ENCODE results near the gene EML2.
"Not testable (repeated sequence)": the region's sequence is repeated elsewhere in the genome, so short reads cannot be mapped to it uniquely, and the experiment has no call there.

Gene EML2

DNA sequence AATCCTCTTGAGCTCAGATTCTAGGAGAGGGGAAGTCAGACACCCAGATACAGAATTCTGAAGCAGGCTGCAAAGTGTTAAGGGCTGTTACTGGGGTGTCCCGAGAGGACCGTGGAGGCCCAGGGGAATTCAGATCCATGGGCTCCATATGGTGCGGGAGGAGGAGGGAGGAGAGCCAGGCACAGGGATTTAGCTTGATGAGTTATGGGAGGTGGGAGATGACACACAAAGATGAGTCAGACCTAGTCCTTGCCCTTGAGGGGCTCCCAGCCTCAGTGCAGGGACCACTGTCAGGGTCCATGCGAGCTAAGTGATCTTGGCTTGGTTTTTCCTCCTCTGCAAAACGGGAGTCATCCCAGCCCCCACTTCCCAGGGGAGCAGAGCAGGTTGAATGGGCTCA, 14.4 kb upstream of the EML2 start:
- no peak for DNase-seq (ENCODE audit: low read depth, low spot score)
- no peak overlapping the region for H3K27ac ChIP-seq

DNA sequence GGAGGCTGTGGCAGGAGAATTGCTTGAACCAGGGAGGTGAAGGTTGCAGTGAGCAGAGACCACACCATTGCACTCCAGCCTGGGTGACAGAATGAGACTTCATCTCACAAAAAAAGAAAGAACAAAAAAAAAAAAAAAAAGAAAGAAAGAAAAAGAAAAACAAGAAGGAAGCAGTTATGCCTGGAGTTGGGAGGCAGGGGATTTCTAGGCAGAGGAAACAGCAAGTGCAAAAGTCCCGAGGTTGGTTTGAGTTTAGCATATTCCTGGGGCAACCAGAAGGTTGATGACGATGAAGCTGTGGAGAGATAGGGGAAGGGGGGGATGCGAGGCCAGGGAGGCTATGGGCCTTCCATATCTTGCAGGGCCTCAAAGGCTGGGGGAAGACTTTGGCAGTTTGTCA, 11.5 kb upstream of the EML2 start:
- no peak for DNase-seq (ENCODE audit: low read depth, low spot score)
- no peak overlapping the region for H3K27ac ChIP-seq

DNA sequence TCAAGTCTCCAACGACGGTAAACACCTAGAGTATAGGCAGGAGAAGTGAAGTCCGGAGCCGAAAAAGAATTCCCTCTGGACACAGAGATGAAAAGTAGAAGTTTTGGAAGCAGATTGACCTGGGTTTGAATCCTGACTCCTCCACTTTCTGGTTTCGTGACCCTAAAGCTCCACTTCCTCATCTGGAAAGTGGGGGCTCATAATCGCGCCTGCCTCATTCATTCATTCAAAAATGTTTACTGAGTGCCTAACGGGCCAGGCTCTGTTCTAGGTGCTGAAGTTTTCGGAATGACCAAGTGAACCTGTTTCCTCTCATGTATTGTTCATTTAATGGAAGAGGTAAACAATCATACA, 7.1 kb upstream of the EML2 start:
- no peak for DNase-seq (ENCODE audit: low read depth, low spot score)
- no peak overlapping the region for H3K27ac ChIP-seq

DNA sequence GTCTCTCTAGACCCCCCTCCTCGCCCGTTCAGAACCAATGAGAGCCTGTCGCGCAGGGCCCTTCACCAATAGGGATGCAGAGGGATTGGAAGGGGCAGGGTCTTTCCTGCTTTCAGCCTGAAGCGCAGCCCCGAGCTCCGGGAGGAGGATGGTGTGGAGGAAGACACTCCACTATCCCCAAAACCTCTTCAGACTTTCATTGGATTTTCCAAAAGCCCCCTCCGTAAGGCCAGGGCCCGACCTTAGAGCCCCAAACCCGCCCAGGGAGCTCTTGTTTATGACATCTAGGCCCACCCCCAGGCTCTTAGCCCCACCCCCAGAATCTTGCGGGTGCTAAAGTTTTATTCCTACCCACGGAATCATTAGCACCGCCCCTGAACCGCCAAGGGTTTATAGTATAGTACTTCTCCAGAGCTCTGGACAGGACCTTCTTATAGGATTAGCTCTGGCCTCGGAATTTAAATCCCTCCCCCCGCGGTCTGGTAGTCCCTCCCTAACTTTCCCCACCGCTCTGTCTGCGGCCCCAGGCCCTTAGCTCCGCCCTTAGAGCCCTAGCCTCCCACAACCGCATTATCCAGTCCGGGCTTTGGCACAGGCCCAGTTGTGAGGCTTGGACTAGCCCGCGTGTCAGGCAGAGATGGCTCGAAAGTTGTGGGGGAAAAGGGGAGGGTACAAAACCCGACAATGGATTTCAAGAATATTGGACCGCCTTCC, 6.6 kb upstream of the EML2 start:
- H3K27ac ChIP-seq: no peak overlapping the region
- no peak for DNase-seq (ENCODE audit: low read depth, low spot score)

DNA sequence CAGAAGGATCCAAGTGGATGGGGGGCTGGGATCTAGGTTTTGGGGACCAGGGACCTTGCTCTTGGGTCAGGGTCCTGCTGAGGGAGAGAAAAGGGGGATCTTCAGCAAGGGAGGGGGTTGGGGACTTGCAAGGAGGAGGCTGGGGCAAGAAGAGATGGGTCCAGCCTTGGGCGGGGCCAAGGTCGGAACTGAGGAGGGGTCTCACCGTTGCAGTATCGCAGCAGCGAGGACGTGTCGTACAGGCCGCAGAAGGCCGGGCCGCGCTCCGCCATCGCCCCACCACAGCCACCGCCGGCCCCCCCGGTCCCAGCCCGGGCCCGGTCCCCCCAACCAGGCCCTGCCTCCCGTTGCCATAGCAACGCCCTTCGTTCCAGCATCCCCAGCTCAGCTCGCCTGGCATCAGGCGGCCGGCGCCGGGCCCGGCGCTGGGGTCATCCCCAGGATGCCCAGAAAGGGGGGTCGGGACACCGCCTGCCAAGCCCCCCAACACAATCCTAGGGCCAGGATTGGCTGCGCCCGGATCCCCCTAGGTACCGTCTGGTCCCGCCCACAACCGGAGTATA, 6.0 kb upstream of the EML2 start:
- no peak for DNase-seq (ENCODE audit: low read depth, low spot score)

DNA sequence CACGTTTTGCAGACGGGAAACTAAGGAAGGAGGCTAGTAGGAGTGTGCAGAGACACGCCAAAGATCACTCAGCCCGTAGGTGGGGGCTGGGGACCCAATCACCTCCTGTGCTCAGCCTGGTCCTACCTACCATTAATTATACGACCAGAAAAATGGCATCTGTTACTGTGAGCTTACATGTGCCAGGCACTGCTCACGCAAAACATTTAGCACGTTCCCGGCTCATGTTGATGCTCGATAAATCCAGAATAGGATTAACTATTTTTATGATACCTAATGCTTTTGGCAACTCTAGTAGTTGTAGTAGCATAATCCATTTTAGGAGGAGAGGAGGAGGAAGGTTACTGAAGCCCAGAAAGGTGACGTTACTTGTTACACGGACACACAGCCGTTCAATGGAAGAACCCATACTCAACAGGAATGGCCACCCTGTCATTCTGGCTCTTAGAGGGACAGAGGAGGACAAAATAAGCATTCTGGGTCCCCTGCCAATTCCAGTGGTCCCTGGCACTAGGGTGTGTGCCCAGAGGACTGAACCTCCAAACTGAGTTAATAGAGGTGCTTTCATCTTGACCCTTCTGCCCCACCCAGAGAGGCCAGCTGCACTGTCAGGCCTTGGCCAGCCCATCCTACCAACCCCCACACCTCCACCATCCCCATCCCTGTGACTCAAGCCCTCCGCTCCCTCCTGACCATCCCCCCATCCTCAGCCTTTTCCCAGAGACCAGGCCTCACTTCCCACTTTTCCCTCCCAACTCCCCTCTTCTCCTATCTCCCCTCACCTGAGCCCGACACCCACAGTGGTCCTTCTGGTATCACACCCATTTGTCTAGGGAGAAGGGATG, 5.0 kb upstream of the EML2 start:
- no peak overlapping the region for H3K27ac ChIP-seq
- no peak for DNase-seq (ENCODE audit: low read depth, low spot score)

More for the DNA sequence above, 6.0 kb upstream of the EML2 start:
- H3K27ac ChIP-seq: no peak overlapping the region

DNA sequence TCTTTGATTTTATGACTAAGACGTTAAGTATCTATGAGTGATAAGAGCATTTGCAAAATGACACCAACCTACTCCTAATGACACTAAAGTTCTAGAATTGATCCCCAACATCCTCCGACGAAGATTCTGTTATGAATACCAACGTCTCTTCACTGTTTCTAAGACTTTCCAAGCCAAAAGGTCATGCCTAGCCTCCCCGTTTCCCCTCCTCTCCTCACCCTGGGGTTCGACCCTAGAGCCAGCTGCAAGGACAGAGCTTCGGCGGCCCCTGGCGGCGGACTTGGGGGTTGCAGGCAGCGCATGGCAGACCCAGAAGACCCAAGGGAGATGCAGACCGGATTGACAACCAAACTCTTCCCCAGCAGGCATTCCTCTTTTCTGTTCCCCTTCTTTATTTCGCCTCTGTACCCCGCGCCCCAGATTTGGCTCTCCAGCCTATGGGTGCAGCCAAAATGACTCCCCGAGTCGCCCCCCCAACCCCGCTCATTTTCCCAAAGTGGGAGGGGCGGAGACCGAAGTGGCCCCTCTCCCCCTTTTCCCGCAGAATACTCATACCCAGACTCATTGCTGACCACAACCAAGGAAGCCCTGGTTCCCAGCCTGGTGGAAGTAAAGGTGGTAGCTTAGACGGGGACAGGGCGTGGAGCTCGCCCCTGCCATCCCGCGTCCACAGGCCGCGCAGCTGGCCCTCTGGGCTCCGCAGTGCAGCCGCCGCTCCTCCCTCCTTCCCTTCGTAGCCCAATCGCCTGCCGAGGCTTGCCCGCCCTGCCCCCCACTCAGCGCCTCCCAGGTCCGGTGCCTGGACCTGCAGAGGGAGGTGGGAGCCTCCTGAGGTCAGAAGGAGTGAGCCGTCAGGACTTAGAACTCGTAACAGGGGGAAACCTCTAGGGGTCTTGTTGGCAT, 4.1 kb upstream of the EML2 start:
- DNase-seq (ENCODE audit: low read depth, low spot score): no peak
- peak overlapping the region; percentile 81 for H3K27ac ChIP-seq

DNA sequence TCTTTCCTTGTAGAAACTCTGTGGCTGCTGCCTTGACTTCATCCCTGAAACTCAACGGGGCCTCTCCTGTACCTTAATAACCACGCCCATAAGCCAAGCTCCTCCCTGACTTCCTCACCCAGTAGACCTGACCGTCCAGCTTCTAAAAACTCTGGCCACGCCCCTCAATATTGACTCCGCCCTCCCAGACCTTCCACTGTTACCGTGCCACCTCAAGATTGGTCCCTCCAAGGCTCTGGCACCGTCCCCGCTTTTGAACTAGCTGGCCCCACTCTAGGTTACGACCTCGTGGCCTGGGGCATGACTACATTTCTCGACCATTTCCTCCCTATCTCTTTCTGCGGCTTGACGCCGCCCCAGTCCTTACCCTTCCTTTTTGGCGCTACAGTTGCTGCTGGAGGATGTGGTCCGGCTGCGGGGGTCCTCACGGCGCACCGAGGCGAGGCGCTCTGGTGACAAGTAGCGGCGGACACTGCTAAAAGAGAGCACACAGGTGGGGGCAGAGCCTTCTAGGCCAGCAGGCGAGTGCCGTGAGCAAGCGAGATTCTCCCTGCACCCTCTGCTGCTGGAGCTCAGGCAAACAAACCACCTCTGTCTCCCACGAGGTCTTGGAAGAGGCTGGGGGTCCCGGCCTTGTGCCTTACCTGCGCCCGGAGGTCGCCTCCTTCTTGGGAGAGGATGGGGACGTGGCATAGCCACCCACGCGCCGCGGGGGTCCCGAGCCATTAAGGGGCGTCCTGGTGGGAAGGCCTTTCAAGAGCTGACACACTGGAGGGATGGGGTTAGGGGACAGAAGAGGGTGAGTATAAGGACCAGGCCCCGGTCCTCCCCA, 2.3 kb upstream of the EML2 start:
- peak; percentile 76 for DNase-seq (ENCODE audit: low read depth, low spot score)
- H3K27ac ChIP-seq: peak overlapping the region; percentile 81

DNA sequence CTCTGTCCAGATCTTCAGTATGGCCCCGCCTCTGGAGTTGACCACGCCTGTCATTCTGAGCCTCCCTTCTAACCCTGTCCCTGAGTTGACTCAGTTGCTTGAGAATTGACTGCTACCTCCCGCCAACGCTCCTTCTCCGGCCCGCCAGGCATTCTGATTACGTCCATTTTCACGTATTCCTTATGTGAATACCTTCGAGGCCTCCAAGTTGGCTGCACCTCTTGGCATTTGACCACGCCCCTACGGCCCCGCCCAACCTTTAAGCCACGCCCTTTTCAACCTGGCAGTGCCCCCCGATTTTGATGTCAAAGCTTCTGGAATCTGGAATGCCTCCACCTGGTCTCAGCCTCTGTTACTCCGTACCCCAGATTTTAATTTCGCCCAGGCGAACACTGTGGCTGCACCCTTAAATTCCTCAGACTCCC, 1.7 kb upstream of the EML2 start:
- DNase-seq (ENCODE audit: low read depth, low spot score): no peak
- H3K27ac ChIP-seq: peak overlapping the region; percentile 81

DNA sequence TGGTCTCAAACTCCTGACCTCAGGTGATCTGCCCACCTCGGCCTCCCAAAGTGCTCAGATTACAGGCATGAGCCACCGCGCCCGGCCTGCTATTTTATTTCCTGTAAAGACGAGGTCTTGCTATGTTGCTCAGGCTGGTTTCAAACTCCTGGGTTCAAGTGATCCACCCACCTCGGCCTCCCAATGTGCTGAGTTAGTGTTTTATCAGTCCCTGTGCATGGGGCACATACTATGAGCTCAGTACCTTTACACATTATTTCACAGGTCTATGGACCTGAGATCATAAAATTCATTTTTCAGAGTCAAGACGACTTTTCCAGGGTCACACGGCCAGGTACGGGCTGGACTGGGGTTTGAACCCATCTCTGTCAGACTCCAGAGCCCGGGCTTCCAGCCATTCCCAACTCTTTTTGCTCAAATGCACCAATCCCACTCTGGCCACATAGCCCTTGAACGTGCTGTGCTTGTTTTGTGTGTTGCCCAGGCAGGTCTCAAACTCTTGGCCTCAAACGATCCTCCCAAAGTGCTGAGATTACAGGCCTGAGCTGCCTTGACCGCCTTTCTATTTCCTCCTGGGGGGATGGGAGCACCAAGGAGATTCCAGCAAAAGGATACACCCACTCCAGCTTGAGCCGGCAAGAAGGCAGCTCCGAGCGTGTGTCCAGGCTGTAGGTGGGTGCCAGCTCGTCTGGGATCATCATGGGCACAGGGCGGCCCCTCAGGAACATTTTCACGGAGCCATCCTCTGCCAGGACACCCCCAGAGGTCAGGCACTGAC, 1.1 kb downstream of the EML2 start:
- DNase-seq (ENCODE audit: low read depth, low spot score): no peak
- H3K27ac ChIP-seq: peak overlapping the region; percentile 81

DNA sequence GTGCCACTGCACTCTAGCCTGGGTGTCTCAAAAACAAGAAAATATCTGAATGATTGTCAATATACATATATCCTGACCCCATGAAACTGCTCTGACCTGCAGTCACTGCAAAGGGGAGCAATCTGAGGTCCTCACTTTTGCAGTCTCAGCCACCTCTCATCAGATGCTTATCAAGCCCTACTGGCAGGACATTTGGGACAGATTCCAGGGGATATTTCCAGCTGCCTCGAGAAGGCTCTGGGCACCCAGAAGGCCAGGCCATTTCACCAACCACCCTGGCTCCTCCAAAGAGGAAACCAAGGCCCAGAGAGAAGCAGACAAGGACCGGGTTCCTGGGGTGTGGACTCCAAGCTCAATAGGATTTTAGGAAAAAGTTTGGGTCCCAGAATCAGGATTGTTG, 2.3 kb downstream of the EML2 start:
- peak overlapping the region; percentile 81 for H3K27ac ChIP-seq
- DNase-seq (ENCODE audit: low read depth, low spot score): no peak

DNA sequence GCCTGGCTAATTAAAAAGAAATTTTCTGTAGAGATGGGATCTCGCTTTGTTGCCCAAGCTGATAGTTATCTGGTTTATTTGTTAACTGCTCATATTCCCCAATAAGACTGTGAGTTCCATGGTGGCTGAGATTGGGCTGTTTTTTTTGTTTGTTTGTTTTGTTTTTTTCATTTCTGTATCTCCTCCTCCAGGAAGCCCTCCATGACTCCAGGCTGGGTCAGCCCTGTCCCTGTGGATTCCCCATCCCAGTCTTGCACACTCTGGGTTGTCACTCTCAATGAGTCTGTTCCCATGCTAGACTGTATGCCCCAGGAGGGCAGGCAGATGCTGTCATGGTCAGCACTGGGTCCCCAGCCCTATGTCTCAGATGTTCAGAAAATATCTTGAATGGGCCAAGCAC, 2.9 kb downstream of the EML2 start:
- no peak overlapping the region for H3K27ac ChIP-seq
- no peak for DNase-seq (ENCODE audit: low read depth, low spot score)

DNA sequence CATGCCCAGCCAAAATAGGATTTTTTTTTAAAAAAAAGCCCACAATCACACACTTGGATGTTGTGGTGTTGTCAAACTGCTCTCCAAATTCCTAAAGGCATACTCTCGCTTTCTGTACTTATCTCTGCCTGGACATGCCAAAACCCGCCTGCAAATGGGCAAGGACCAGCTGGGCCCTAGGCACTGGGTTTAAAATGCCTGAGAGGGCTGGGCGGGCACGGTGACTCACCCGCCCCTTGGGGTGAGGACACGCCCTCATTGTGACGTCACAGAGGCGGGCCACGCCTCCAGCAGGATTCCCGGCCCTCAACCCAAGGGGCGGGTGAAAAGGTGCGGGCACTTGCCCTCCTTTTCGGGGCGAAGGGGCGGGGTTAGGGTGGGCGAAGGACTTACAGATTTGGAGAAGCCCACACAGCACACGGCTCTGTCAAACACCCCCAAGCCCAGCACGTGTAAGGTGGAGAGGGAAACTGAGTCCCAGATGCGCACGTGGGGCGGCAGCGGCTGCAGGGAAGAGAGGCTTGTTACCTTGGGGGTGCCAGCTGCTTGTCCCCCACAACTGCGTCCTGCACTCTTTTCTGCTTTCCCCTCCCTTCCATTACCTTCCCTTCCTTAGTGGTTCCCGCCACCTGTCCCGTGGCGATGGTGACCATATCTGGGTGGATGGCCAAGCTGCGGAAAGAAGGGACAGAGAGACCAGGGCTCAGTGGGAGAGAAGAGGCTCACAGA, 6.6 kb downstream of the EML2 start:
- peak; percentile 98 for DNase-seq (ENCODE audit: low read depth, low spot score)
- peak overlapping the region; percentile 98 for H3K27ac ChIP-seq

DNA sequence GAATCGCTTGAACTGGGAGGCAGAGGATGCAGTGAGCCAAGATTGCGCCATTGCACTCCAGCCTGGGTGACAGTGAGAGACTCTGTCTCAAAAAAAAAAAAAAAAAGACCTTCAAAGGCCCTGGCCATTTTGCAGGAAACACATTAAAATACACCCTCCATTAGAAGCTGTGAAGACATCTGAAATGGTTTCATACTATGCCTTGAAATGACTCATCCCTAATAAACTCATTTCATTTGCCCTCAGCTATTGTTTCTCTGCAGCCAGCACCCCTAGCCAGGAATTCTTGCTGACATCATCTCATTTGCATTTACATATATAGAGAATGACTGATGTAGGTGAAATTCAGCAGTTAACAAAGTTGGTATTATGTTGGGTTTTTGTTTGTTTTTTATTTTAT, 8.7 kb downstream of the EML2 start:
- peak; percentile 95 for DNase-seq (ENCODE audit: low read depth, low spot score)
- peak overlapping the region; percentile 98 for H3K27ac ChIP-seq

DNA sequence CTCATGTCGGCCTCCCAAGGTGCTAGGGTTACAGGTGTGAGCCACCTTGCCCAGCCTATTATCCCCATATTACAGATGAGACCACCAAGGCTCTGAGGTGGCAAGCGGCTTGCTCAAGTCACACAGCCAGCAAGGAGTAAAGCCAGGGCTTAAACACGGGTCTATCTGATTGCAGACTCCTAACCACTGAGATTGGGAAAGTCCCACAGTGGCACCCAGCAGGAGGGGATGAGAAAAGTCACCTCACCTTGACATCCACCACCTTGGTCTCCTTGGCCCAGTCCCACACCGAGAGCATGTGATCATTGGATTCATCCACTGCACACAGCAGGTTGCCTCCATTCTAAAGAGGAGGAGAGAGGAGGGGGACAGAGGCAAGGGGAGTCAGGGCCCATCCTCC, 9.5 kb downstream of the EML2 start:
- no peak for DNase-seq (ENCODE audit: low read depth, low spot score)
- H3K27ac ChIP-seq: peak overlapping the region; percentile 98

DNA sequence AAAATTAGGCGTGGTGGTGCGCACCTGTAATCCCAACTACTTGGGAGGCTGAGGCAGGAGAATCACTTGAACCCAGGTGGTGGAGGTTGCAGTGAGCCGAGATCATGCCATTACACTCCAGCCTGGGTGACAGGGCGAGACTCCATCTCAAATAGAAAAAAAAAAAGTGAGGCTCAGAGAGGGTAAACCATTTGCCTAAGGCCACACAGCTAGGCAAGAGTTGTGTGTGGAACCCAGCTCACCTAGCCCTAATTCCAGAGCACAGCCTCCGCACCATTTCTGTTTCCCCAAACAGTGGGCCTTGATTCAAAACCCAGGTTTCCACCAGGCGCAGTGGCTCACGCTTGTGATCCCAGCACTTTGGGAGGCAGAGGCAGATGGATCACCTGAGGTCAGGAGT, 11.0 kb downstream of the EML2 start:
- H3K27ac ChIP-seq; DNase-seq (ENCODE audit: low read depth, low spot score): not testable (repeated sequence)

DNA sequence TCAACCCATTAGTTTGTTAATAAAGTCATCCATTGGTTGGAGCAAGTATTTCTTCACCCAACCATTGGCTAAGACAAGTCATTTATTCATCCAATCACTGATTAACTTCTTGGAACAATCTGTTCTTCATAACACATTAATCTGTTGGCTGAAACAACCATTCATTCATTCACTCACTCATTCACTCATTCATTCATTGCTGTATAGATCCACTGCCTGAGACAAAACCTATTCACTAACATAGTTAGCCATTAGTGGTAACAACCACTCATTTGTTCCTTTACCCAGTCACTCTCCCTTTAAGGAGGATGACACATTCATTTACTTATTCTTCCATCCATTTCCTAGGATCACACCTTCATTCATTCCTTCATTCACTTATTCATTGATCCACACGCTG, 15.2 kb downstream of the EML2 start:
- no peak for DNase-seq (ENCODE audit: low read depth, low spot score)
- no peak overlapping the region for H3K27ac ChIP-seq

DNA sequence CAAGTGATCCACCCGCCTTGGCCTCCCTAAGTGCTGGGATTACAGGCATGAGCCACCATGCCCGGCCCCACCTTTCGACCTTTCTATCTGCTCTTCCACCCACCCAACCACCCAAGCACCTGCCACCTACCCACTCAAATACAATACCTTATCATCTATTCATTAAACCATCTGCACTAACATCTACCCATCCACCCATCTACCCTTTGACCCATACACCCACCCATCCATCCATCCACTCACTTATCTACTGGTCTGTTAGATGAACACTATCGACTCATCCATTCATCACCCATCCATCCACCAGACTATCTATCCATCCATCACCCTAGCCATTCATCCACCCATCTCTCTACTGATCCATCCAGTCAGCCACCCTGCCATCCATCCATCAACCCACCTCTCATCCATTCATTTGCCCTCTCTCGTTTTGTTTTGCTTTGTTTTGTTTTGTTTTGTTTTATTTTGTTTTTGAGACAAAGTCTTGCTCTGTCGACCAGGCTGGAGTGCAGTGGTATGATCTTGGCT, 17.2 kb downstream of the EML2 start:
- DNase-seq (ENCODE audit: low read depth, low spot score): no peak

More for the DNA sequence above, 17.2 kb downstream of the EML2 start:
- no peak overlapping the region for H3K27ac ChIP-seq
